Measurements from ENCODE around the gene KHDC4. TPM values are rescaled to one million over a fixed set of nuclear protein-coding genes. Genes with fewer than 3 reads are reported as not detected.

The KHDC4 gene
- total RNA-seq, 1 experiment from 2014 or later: 90.9 TPM

DNA sequence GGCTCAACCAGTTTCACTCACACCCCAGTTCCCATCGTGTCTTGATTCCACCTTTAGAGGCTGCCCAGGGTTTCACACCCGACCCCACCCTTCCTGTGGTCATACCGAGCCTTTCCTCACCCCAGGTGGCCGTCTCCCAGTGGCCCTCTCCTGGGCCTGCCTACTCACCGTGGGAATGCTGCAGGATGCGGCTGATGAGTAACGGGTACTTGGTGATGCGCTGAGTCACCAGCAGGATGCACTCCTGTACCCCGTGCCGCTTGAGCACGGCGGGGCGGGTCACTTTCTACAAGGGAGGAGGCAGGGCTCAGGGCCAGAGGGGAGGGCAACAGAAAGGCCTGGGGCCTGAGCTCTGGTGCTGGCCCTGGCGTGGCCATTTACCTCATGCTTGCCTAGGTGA is 27.7 kb upstream of the KHDC4 start:
- Mint-ChIP-seq H3K27ac (ENCODE audit: low read depth, unreplicated experiment) (peak overlapping the region; percentile 98), H3K4me1 (ENCODE audit: insufficient read depth, unreplicated experiment) (peaks cover 40% of the 10 kb centered on the region), H3K9me3 (ENCODE audit: unreplicated experiment) (no peaks in the 10 kb centered on the region), H3K36me3 (ENCODE audit: insufficient read depth, unreplicated experiment) (peaks cover 95% of the 10 kb centered on the region), H3K27me3 (ENCODE audit: insufficient read depth, unreplicated experiment) (no peaks in the 10 kb centered on the region), H3K4me3 (ENCODE audit: unreplicated experiment) (peak overlapping the region; percentile 75)
- DNase-seq (ENCODE audit: unreplicated experiment): peak; percentile 100
- POLR2A ChIA-PET: interaction anchor here (0.8 to 11.4 kb wide), 11 partner anchors 9 to 59 kb away, joined by 3 to 259 read pairs (median 6); partner anchors contain the start of genes ARHGEF2, KHDC4, RXFP4 and SSR2
- CTCF ChIA-PET: interaction anchor here (0.6 to 5.6 kb wide), 16 partner anchors 9 to 140 kb away, joined by 3 to 73 read pairs (median 6); partner anchors contain the start of genes ARHGEF2 and LAMTOR2
- TF ChIP-seq CTCF (IDR thresholded peaks at IDR 0.05; ENCODE audit: unreplicated experiment): peak; percentile 42
- no TSS peak for BruUV-seq (replicated peaks)
- intact Hi-C loops (cut with micrococcal nuclease): loop anchor here (1.0 to 2.0 kb wide), 3 partner anchors 17 to 27 kb away; no protein-coding TSS in a partner anchor

GRCh38 chr1:155960081-155960745 is 26.0 kb upstream of the KHDC4 start:
- CTCF ChIA-PET: interaction anchor here (0.7 to 5.6 kb wide), 10 partner anchors 17 to 136 kb away, joined by 3 to 73 read pairs (median 4); partner anchors contain the start of gene ARHGEF2
- peak; percentile 22 for DNase-seq (ENCODE audit: unreplicated experiment)
- Mint-ChIP-seq H3K4me1 (ENCODE audit: insufficient read depth, unreplicated experiment) (peaks cover 40% of the 10 kb centered on the region), H3K36me3 (ENCODE audit: insufficient read depth, unreplicated experiment) (peaks cover 97% of the 10 kb centered on the region), H3K4me3 (ENCODE audit: unreplicated experiment) (peak overlapping the region; percentile 28), H3K9me3 (ENCODE audit: unreplicated experiment) (no peaks in the 10 kb centered on the region), H3K27me3 (ENCODE audit: insufficient read depth, unreplicated experiment) (no peaks in the 10 kb centered on the region), H3K27ac (ENCODE audit: low read depth, unreplicated experiment) (peak overlapping the region; percentile 98)
- POLR2A ChIA-PET: interaction anchor here (0.6 to 11.4 kb wide), 6 partner anchors 11 to 38 kb away, joined by 3 to 259 read pairs (median 34); partner anchors contain the start of genes ARHGEF2, KHDC4 and RXFP4
- TF ChIP-seq CTCF (IDR thresholded peaks at IDR 0.05; ENCODE audit: unreplicated experiment): no peak
- BruUV-seq (replicated peaks): no TSS peak
- intact Hi-C loops (cut with micrococcal nuclease): no loop called here

GRCh38 chr1:155957411-155957915 is 23.2 kb upstream of the KHDC4 start:
- CTCF ChIA-PET: interaction anchor here (0.6 to 4.6 kb wide), 9 partner anchors 9 to 248 kb away, joined by 3 to 41 read pairs (median 4); no protein-coding TSS in a partner anchor
- no TSS peak for BruUV-seq (replicated peaks)
- intact Hi-C loops (cut with micrococcal nuclease): loop anchor here (2.0 kb wide), 1 partner anchor 15 kb away; no protein-coding TSS in a partner anchor
- Mint-ChIP-seq H3K9me3 (ENCODE audit: unreplicated experiment) (no peaks in the 10 kb centered on the region), H3K36me3 (ENCODE audit: insufficient read depth, unreplicated experiment) (peaks cover 100% of the 10 kb centered on the region), H3K27me3 (ENCODE audit: insufficient read depth, unreplicated experiment) (no peaks in the 10 kb centered on the region), H3K4me1 (ENCODE audit: insufficient read depth, unreplicated experiment) (peaks cover 29% of the 10 kb centered on the region), H3K27ac (ENCODE audit: low read depth, unreplicated experiment) (no peak overlapping the region), H3K4me3 (ENCODE audit: unreplicated experiment) (no peak overlapping the region)
- no peak for TF ChIP-seq CTCF (IDR thresholded peaks at IDR 0.05; ENCODE audit: unreplicated experiment)
- POLR2A ChIA-PET: interaction anchor here (1.0 to 2.8 kb wide), 8 partner anchors 9 to 26 kb away, joined by 3 to 20 read pairs (median 4); partner anchors contain the start of genes ARHGEF2 and KHDC4
- DNase-seq (ENCODE audit: unreplicated experiment): no peak

- BruUV-seq (replicated peaks): no TSS peak
- no peaks in the 10 kb centered on the region for H3K9me3 Mint-ChIP-seq (ENCODE audit: unreplicated experiment)
These were observed 20.4 kb upstream of the KHDC4 start for GRCh38 chr1:155954645-155955044.

More at GRCh38 chr1:155954645-155955044, 20.4 kb upstream of the KHDC4 start:
- H3K36me3 Mint-ChIP-seq (ENCODE audit: insufficient read depth, unreplicated experiment): peaks cover 100% of the 10 kb centered on the region
- TF ChIP-seq CTCF (IDR thresholded peaks at IDR 0.05; ENCODE audit: unreplicated experiment): no peak
- ChIA-PET POLR2A (interaction anchor here (1.1 to 1.3 kb wide), 6 partner anchors 8 to 24 kb away, joined by 3 to 5 read pairs (median 4); partner anchors contain the start of gene ARHGEF2), CTCF (interaction anchor here (0.6 to 4.6 kb wide), 4 partner anchors 11 to 34 kb away, joined by 3 to 41 read pairs (median 18); no protein-coding TSS in a partner anchor)
- H3K27ac Mint-ChIP-seq (ENCODE audit: low read depth, unreplicated experiment): no peak overlapping the region
- intact Hi-C loops (cut with micrococcal nuclease): no loop called here
- no peak overlapping the region for H3K4me3 Mint-ChIP-seq (ENCODE audit: unreplicated experiment)
- peaks cover under 1% of the 10 kb centered on the region for H3K4me1 Mint-ChIP-seq (ENCODE audit: insufficient read depth, unreplicated experiment)
- no peak for DNase-seq (ENCODE audit: unreplicated experiment)
- H3K27me3 Mint-ChIP-seq (ENCODE audit: insufficient read depth, unreplicated experiment): no peaks in the 10 kb centered on the region
